Endothelial cell of umbilical vein (primary cell): ENCODE data around the gene ELAPOR2. TPM values are rescaled to one million over a fixed set of nuclear protein-coding genes. Genes with fewer than 3 reads are reported as not detected.

Experiments used
- BruUV-seq: library from RNA; stranded (reverse); fragments of 400-500 nt; replicated peaks from 2 replicates; lab custom pipeline; 2021; lab: Mats Ljungman, UMichigan
- CTCF ChIA-PET: fragments of 300-600, 350-600 bp; sonication (Branson Sonifier 250); formaldehyde crosslinking; loops from one replicate; lab custom pipeline; 2021; ENCODE audit warnings: antibody characterized with exemption, inconsistent platforms; lab: Charles Lee
- POLR2A ChIA-PET: fragments of 300-600, 350-600 bp; sonication (Branson Sonifier 250); formaldehyde crosslinking; loops from one replicate; lab custom pipeline; 2021; ENCODE audit warnings: antibody characterized with exemption, inconsistent platforms; lab: Charles Lee
- DNase-seq: peaks from one replicate; pipeline ENCODE4 v3.0.0-alpha.2; 2011; ENCODE audit warnings: low read depth, low spot score
- FAIRE-seq: peaks from 2 replicates; lab custom pipeline; 2011; peaks lifted over from hg19 to GRCh38; lab: Jason Lieb, UNC
- H2AFZ ChIP-seq: 2 replicates; pipeline ENCODE4 v1.6.0; 2012; ENCODE audit warnings: low read depth, low read length, control low read depth, inconsistent platforms
- H3K27ac ChIP-seq: 2 replicates; pipeline ENCODE4 v1.5.1; 2011; ENCODE audit warnings: low read depth, mild to moderate bottlenecking, control low read depth, low read length, moderate library complexity; ENCODE audit not compliant: insufficient read depth
- H3K27me3 ChIP-seq, 2 experiments: 2 replicates each; pipeline versions ENCODE4 v1.6.0 to v1.6.1; 2011; ENCODE audit warnings: low read length in 2 of 2, mixed read lengths in 1 of 2; ENCODE audit not compliant: control insufficient read depth in 2 of 2, insufficient read depth in 2 of 2
- H3K36me3 ChIP-seq, 2 experiments: 2 replicates in 1 of 2; 3 replicates in 1 of 2; pipeline ENCODE4 v1.5.1; 2011; ENCODE audit warnings: low read length in 2 of 2, mild to moderate bottlenecking in 1 of 2, moderate library complexity in 1 of 2; ENCODE audit not compliant: control insufficient read depth in 2 of 2, insufficient read depth in 2 of 2; ENCODE audit errors: extremely low read depth in 1 of 2
- H3K4me1 ChIP-seq: 3 replicates; pipeline ENCODE4 v1.5.1; 2011; ENCODE audit warnings: mild to moderate bottlenecking, low read length; ENCODE audit not compliant: control insufficient read depth, insufficient read depth; ENCODE audit errors: extremely low read depth
- H3K4me2 ChIP-seq: 2 replicates; pipeline ENCODE4 v1.6.1; 2011; ENCODE audit warnings: low read length, control low read depth, mixed read lengths; ENCODE audit not compliant: insufficient read depth
- H3K4me3 ChIP-seq, 3 experiments: fragments of 200-600 bp in 1 of 3; sonication (generic), shearing (Covaris generic) in 1 of 3; replicated peaks in 1 of 3; 2 replicates each; pipeline ENCODE4 v1.5.1; 2011 to 2016; ENCODE audit warnings: control low read depth in 3 of 3, low read length in 3 of 3, mild to moderate bottlenecking in 2 of 3, inconsistent platforms in 1 of 3, low read depth in 1 of 3, moderate library complexity in 1 of 3; ENCODE audit not compliant: insufficient read depth in 1 of 3
- H3K79me2 ChIP-seq: 2 replicates; pipeline ENCODE4 v1.6.0; 2012; ENCODE audit warnings: low read length, inconsistent platforms; ENCODE audit not compliant: control insufficient read depth, insufficient read depth
- H3K9ac ChIP-seq: replicated peaks from 2 replicates; pipeline ENCODE3; 2011; ENCODE audit warnings: low read length, control low read depth; ENCODE audit not compliant: insufficient read depth; ENCODE audit errors: extremely low read depth
- H3K9me1 ChIP-seq: replicated peaks from 3 replicates; pipeline ENCODE4 v1.6.0; 2011; ENCODE audit warnings: mild to moderate bottlenecking, low read length; ENCODE audit not compliant: control insufficient read depth, insufficient read depth; ENCODE audit errors: extremely low read depth
- H3K9me3 ChIP-seq: replicated peaks from 2 replicates; pipeline ENCODE4 v1.5.1; 2012; ENCODE audit warnings: low read length, inconsistent platforms; ENCODE audit not compliant: control insufficient read depth, insufficient read depth
- H4K20me1 ChIP-seq: replicated peaks from 2 replicates; pipeline ENCODE3; 2011; ENCODE audit warnings: mild to moderate bottlenecking, low read length; ENCODE audit not compliant: control insufficient read depth, insufficient read depth; ENCODE audit errors: extremely low read depth
- EZH2 ChIP-seq: IDR thresholded peaks from 2 replicates; pipeline ENCODE4 v1.6.1; 2012; ENCODE audit warnings: borderline replicate concordance, low read depth, mild to moderate bottlenecking, moderate library complexity, low read length, inconsistent platforms; ENCODE audit not compliant: severe bottlenecking
- FOS ChIP-seq: IDR thresholded peaks from 2 replicates; pipeline ENCODE4 v1.6.1; 2011; ENCODE audit warnings: mild to moderate bottlenecking, low read length, moderate library complexity, borderline replicate concordance; ENCODE audit not compliant: insufficient read depth
- GATA2 ChIP-seq: IDR thresholded peaks from 2 replicates; pipeline ENCODE4 v1.7.0; 2011; ENCODE audit warnings: low read depth, mild to moderate bottlenecking, moderate library complexity, mixed read lengths, low read length; ENCODE audit not compliant: insufficient read length, insufficient read depth
- JUN ChIP-seq: IDR thresholded peaks from 2 replicates; pipeline ENCODE4 v1.6.1; 2011; ENCODE audit warnings: borderline replicate concordance, low read depth; ENCODE audit not compliant: insufficient read length, insufficient read depth
- MAX ChIP-seq: IDR thresholded peaks from 2 replicates; pipeline ENCODE4 v1.6.1; 2011; ENCODE audit not compliant: insufficient read depth, insufficient read length
- MYC ChIP-seq: IDR thresholded peaks from one replicate; pipeline ENCODE4 v1.6.1; 2011; ENCODE audit warnings: mild to moderate bottlenecking, low read depth, low read length
- POLR2A ChIP-seq: IDR thresholded peaks from 2 replicates; pipeline ENCODE4 v1.6.1; 2012; ENCODE audit warnings: low read depth, mild to moderate bottlenecking, control low read depth, low read length
- POLR2AphosphoS5 ChIP-seq: IDR thresholded peaks from 2 replicates; pipeline ENCODE4 v1.6.1; 2012; ENCODE audit warnings: low read depth, mild to moderate bottlenecking, control low read depth, low read length, moderate library complexity; ENCODE audit not compliant: insufficient read depth
- dilution Hi-C: fragments of 300-500 bp; cut with MboI; formaldehyde crosslinking; loops from one replicate; pipeline ENCODE4 v1.15.0; 2019; ENCODE audit warnings: low sequenced_read_pairs; ENCODE audit not compliant: extremely low pct_ligation_motif_present
- intact Hi-C: fragments of 100-400 bp; cut with micrococcal nuclease; formaldehyde crosslinking; loops from one replicate; pipeline ENCODE4 v1.10.0; 2022
- polyA plus RNA-seq, 4 experiments: library from polyadenylated mRNA; depleted of rRNA in 3 of 4; stranded (reverse) in 3 of 4; unstranded in 1 of 4; fragments of >200 nt; gene quantifications; 2 replicates each; pipeline versions ENCODE4 v1.2.1 to v1.2.3, GENCODE V29; 2011 to 2012; ENCODE audit warnings: missing spikeins in 1 of 4
- total RNA-seq: library from RNA; stranded (reverse); gene quantifications from 2 replicates; pipeline ENCODE4 v1.2.3, GENCODE V29; 2021
- TF ChIP-seq, protein P1 (sequence below), 2 donors: IDR thresholded peaks; 1 replicate in 1 of 2; 2 replicates in 1 of 2; pipeline ENCODE4 v1.5.1; 2011; ENCODE audit warnings: low read length in 2 of 2, mild to moderate bottlenecking in 2 of 2, moderate library complexity in 2 of 2, control low read depth in 1 of 2, inconsistent platforms in 1 of 2, low read depth in 1 of 2; ENCODE audit not compliant: insufficient read depth in 1 of 2; ENCODE audit errors: extremely low read depth in 1 of 2

ELAPOR2 gene
- total and polyA plus RNA-seq, 2 donors (not counting 3 experiments of a cell fraction or from before 2014, with no cell fraction given) = 38.2 to 63.5 TPM

GRCh38 chr7:87013840-87014190, 45.6 kb downstream of the ELAPOR2 start:
- Histone ChIP-seq H3K79me2 (no peaks in the 10 kb centered on the region), H2AFZ (no peak overlapping the region), H3K27ac (no peak overlapping the region), H3K27me3 (no peaks in the 10 kb centered on the region), H3K9me1 (no peaks in the 10 kb centered on the region), H3K4me2 (no peak overlapping the region), H3K36me3 (no peaks in the 10 kb centered on the region), H3K9ac (no peak overlapping the region), H4K20me1 (no peaks in the 10 kb centered on the region), H3K4me1 (no peaks in the 10 kb centered on the region), H3K4me3 (no peak overlapping the region), H3K9me3 (no peaks in the 10 kb centered on the region)
- TF ChIP-seq GATA2 (no peak), MYC (no peak), MAX (no peak), JUN (no peak), POLR2A (no peak), POLR2AphosphoS5 (no peak), FOS (no peak), EZH2 (no peak)
- TF ChIP-seq, protein P1, sequence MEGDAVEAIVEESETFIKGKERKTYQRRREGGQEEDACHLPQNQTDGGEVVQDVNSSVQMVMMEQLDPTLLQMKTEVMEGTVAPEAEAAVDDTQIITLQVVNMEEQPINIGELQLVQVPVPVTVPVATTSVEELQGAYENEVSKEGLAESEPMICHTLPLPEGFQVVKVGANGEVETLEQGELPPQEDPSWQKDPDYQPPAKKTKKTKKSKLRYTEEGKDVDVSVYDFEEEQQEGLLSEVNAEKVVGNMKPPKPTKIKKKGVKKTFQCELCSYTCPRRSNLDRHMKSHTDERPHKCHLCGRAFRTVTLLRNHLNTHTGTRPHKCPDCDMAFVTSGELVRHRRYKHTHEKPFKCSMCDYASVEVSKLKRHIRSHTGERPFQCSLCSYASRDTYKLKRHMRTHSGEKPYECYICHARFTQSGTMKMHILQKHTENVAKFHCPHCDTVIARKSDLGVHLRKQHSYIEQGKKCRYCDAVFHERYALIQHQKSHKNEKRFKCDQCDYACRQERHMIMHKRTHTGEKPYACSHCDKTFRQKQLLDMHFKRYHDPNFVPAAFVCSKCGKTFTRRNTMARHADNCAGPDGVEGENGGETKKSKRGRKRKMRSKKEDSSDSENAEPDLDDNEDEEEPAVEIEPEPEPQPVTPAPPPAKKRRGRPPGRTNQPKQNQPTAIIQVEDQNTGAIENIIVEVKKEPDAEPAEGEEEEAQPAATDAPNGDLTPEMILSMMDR (IDR thresholded peaks at IDR 0.05; ENCODE audit: extremely low read depth in 1 of 2, insufficient read depth in 1 of 2, low read depth in 1 of 2, low read length in 2 of 2) = no peak
- intact Hi-C loops = no loop called here
- BruUV-seq = no TSS peak
- CTCF ChIA-PET = interaction anchor here (1.2 to 1.5 kb wide), 4 partner anchors 12 to 82 kb away, joined by 3 to 8 read pairs (median 4); partner anchors contain the start of gene ELAPOR2
- dilution Hi-C loops = no loop called here
- no peak for FAIRE-seq
- no peak for DNase-seq
- POLR2A ChIA-PET = no interaction called here
